NCI-H146 treated with DMSO at 0.1 percent for 48 hours (cell line): Measurements from ENCODE around the gene NUDT16L1.

Experiments used
- DNase-seq: peaks from one replicate; lab custom pipeline; 2025; ENCODE audit not compliant: unreplicated experiment; lab: John Stamatoyannopoulos, UW

The NUDT16L1 gene

DNA sequence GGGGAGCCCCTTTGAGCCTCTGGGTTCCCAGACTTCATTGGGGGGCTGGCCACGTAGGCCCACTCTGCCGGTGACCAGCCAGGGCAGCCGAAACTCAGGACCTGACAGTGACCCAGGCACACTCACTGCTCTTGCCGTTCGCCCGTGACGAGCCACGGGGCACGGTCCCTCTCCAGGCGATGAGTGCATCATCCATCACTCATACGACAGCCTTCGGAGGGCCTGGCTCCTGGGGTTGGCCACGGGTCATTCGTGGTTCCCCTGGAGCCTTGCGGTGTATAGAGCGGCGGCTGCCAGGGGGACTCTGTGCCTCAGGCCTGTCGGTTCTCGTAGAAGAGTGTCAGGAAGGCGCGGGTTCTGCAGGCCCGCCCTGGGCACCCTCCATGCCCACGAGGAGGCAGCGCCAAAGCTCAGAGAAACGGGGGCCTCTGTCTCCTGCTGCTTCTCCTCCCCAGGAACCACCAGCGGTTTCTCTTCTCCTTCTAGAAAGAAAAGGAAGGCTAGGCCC is 11.2 kb upstream of the NUDT16L1 start:
- no peak for DNase-seq

DNA sequence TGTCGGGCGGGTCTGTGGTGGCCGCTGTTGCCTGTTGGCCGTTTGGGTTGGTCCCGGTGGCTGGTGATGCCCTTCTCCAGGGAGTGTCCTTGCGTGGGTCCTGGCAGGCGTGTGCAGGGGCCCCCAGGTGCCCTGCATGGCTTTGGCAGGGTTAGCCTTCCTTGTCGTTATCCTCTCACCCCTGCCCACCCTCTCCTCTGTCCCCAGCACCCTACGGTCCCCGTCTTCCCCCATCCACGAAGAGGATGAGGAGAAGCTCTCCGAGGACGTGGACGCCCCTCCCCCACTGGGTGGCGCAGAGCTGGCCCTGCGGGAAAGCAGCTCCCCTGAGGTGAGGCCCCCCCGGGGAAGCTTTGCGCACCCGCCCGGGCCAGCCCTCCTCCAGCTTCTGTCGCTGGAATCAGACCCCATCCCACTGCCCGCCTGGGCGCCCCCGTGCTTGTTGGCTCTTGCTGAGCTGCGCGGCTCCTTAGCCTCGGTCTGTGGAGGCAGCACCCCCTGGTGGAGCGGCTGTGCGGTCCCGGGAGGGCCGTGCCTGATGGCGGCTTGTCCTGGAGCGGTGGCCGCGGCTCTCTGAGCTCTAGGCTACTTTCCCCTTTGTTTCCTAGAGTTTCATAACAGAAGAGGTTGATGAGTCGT is 10.6 kb upstream of the NUDT16L1 start:
- no peak for DNase-seq

DNA sequence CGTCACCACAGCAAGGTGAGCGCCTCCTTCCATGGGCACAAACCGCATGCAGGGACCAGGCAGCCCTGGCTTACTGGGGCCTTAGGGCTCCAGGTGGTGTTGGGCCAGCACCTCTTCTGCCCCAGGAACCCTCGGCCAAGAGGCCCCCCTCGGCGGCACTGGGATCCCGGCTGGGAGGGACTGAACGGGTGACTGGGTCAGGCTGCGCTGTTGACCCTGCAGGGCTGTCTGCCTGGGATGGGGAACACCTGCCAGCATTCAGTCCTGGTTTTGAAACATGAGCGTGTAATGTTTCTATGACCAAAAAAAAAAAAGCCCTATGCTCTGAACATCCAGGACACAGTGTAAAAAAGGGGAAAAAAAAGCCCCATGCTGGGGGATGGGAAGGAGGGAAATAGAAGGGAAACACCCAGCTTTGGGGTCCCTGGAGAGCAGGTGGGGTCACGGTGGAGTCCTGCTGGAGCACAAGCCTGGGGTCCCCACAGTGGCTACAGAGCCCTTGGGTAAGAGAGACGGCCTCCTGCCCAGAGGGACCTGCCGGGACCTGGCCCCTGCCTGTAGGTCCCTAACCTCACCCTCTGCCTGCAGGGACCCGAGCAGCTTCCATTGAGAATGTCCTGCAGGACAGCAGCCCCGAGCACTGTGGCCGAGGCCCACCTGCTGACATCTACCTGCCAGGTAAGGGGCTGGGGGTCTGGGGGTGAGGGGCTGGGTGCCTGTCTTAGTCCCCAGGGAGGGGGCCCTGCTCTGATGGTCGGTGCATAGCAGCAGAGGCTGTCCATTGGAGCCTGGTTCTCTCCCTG is 9.9 kb upstream of the NUDT16L1 start:
- no peak for DNase-seq

DNA sequence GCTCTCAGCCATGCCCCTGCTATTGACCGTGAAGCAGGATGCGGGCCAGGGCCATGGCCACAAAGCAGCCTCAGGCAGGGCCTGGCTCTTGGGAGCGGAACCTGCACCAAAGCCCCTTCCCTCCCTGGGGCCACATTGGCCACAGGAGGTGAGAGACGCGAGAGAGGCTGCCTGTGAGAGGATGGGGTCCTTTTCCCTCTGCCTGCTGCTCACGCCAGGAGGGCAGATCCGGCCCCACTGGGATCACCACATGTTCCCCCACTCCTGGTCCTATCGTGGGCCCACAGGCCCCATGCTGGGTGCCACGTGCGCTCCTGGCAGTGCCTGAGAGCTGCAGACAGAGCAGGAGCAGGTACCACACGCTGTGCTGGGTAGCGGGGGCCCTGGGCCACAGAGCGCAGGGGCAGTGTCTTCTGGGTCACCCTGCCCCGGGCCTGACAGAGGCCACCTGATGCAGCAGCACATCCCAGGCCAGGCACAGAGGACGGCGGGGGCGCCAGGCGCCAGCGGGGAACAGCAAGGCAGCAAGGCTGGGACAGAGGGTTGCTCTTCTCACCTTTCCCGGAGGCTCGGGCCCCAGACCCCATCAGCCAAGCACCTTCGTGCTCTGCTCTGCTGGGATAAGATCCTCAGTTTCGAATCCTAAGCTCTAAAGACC is 9.2 kb upstream of the NUDT16L1 start:
- no peak for DNase-seq

DNA sequence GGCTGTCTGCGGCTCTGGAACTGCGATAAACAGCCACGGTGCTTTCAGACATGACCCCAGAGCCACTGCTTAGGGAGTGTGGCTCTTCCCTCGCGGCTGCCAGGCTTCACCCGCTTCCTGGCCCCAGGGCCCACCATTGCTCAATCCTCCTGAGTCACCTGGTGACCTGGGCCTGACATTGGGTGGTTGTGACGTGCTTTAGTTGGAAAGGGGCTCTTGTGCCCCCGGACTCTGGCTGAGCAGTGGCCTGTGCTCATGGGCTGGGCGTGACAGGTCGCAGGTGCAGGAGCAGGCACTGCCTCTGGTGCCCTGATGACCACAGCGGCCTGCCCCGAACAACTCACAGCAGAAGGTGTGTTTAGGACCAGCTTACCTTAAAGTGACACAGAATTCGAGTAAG is 8.6 kb upstream of the NUDT16L1 start:
- no peak for DNase-seq

DNA sequence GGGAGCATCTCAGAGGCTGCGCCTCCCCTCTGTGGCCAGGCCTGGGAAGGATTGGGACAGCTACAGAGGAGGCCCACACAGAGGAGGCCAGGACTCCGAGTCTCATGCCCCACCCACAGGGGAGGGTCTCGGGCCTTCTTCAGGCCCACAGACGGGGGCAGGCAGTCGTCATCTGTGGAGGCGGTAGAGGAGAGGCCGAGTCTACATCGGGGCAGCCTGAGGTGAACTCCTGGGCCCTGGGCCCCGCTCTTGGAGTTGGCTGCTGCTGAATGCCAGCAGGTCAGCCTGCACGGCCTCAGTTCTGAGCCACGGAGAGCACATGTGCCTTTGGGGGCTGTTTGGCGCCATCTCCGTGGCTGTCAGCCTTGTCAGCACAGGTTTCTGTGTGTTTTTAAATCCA is 8.1 kb upstream of the NUDT16L1 start:
- DNase-seq = no peak

DNA sequence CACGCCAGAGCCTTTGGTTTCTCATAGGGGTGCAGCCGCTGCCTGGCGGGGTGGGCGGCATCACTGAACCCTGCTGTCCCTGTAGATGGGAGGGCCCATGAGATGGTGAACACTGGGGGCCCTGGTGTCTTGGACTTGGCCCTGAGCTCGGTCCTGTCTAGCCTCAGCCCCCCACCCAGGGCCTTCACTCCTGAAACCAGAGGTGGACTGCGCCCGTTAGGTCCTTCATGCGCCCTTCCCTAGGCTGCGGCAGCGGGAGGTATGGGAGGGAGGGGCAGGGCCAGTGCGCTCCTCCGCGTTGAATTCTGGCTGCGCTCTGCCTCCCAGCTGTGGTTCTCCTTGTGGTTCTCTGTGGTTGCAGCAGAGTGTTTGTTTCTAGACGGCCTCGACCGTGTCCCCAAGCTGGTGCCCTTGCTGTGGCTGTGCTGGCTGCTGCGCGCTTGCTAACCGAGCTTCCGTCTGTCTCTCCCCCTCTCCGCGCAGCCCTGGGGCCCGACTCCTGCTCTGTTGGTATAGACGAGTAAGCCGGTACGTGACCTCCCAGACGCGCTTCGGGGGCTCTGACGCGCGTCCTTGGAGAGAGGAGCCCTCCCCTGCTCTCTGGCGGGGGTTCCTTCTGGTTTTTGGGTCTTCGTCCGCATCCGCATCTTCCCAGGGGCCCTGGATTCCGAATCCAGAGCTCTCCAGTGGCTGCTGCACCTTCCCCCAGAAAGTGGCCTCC is 7.4 kb upstream of the NUDT16L1 start:
- DNase-seq = no peak

DNA sequence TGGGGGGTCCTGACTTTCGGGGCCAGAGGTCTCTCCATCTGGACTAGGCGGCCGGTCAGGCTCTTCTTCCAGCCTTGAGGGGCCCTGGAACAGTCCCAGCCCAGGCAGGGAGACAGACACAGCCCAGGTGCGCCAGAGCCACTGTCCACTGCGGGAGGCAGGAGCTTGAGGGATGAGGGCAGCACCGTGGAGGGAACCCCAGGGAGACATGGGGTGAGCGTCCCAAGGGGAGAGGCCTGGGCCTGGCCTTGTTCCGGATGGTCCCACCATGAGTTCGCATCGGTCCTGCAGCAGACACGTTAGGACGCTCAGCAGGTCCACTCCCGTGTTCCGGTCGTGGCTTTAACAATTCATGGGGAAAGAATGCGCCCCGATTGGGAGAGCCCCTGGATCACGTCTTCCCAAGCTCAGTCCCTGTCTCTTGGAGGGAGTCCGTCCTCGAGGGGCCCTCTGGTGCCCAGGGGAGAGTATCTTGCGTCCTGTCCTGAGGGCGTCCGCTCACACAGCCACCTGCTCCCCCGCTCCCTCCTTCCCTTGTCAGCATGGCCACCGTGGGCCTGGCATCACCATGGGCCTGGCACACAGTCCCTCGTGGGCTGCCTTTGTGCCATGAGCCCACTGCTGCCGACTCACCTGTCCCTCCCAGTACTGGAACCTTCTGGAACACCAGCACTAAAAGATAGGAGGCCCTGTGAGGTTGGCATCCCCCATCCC is 6.7 kb upstream of the NUDT16L1 start:
- DNase-seq = no peak

DNA sequence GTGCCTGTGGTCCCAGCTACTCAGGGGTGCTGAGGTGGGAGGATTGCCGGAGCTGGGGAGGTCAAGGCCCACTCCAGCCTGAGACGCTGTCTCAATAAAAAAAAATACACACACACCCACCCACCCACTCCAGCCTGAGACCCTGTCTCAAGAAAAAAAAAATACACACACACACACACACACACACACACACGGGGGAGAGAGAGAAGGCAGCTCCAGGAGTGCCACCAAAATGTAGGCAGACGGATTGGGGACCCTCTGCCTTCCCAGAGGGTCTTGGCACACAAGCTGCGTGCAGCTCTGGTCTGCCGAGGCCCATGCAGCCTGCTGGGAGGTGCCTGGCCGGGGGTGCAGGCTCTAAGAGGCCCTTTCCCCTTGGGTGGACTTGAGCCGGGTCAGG is 5.9 kb upstream of the NUDT16L1 start:
- DNase-seq = no peak

DNA sequence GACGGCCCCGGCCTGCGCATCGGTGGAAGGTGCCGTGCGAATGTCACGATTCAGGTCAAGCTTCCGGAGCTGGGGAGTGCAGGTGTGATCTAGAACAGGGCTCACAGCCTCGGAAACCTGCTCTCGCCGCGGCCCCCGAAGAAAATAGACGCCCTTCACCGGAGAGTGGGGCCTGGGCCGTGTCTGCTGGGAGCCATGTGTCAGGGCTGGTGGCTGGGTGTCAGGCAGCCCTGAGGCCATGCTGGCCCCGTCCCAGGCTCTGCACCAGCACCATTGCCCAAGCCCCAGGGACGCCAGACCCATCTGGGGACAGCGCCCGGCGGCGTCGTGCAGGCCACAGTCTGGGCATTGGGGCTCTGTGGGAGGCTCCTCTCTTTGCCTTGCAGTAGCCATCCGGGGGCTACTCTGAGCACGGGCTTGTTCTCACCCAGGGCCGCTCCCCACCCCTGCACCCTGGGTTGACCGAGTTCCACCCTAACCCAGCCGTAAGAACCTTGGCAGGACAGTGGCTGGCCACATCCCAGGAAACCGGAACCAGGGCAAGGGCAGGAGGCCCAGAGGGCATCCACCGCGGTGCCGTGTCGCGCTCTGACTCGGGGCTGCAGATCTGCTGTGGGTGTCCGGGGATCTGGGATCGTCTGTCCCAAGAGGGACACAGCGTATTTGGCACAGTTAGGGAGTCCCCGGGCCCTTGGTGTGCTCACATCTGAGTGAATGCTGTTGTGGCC is 5.3 kb upstream of the NUDT16L1 start:
- DNase-seq = no peak

DNA sequence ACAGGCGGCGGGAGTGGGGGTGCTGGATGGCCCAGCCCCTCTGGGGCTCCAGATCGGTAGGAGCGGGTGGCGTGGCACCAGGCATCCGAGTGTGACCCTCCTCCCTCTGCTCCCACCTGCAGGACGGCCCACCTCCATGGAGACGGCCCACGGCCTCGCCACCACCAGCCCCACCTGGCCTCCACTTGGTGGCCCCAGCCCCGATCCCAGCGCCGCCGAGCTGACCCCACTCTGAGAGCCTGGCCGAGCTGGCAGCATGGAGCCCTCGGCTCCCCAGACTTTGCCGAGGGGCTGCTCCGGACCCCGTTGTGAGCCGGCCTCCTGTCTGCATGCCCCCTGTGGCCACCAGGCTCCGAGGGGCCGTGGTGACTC is 4.7 kb upstream of the NUDT16L1 start:
- no peak for DNase-seq

DNA sequence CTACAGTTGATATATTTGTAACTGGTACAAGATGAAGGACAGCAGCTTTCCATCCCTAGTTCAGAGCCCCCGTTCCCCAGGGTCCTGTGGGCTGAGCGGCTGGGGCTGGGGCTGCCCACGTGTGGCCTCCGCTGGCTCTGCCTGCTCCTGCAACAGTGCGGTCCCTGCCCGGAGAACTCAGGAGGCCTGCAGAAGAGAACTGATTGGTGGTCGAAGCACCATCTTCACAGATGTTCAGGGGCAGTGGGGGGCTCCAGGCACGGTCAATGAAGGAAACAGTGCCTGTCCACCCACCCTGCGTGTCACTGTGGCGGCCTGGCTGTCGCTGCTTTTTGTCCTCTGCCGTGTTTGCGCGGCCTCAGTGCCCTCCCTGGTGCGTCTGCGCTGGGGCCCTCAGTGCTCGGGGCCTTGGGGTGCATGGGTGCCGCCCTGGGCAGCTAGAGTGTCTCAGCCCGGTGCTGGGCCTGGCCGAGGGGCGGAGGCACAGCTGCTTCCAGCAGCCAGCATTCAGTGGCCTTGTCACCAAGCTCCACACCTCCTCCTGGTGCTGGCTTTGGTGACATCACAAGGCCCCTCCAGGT is 4.2 kb upstream of the NUDT16L1 start:
- no peak for DNase-seq

DNA sequence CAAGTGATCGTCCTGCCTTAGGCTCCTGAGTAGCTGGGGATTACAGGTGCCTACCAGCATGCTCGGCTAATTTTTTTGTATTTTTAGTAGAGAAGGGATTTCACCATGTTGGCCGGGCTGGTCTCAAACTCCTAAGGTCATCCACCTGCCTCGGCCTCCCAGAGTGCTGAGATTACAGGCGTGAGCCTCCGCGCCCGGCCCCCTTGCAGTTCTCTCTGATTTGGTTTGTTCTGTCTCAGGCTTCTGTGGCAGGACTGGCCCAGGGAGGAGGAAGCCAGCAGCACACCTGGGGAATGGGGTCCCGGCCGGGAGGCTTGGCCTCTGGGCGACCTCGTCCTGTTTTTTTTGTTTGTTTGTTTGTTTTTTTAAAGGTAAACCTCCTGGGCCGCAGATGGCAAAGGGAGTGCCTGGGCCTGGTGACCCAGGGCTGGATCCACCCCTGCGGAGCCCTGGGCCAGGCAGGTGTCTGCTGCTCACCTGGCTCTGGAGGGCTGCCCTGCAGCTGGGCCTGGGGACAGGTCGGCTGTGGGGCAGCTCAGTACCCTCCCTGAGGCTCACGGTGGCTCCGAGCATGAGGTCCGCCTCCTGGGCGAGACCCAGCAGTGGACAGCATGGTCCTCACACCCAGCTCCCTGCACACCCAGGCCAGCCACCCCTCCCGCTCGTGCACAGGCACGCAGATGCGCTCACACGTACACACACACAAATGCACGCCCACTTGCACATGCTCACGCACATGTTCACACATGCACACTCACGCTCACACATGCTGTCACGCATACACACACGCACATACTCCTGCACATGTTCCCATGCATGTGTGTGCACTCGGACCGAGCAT is 3.3 kb upstream of the NUDT16L1 start:
- no peak for DNase-seq

DNA sequence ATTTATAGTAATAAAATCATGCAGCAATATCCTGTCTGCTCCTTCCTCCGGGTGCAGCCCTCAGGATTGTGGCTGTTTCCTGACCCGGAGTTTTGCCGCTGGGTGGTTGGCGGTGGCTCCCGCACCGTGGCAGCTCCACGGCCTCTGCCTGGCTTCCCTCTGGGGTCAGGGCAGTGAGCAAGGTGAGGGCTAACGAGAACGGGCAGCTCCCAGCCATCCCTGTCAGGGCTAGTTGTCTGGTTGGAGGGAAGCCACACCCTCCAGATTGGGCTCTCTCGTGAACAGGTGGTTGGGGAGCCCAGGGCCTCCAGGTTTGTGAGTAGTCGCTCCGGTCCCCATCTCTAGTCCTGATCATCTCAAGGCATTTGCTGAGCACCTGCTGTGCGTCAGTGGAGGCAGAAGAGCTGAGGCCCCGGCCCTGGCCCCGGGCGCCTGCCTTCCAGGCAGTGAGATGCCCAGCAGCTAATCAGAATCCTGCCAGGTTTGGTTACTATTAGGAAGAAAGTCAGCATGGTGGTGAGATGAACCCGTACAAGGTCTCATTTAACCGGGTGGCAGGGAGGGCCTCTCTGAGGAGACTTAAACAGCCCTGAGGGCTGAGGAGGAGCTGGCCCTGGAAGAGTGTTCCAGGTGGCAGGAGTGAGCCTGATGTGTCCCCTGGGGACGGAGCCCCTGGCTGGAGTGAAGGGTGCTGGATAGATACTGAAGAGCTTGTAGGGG is 2.3 kb upstream of the NUDT16L1 start:
- no peak for DNase-seq

DNA sequence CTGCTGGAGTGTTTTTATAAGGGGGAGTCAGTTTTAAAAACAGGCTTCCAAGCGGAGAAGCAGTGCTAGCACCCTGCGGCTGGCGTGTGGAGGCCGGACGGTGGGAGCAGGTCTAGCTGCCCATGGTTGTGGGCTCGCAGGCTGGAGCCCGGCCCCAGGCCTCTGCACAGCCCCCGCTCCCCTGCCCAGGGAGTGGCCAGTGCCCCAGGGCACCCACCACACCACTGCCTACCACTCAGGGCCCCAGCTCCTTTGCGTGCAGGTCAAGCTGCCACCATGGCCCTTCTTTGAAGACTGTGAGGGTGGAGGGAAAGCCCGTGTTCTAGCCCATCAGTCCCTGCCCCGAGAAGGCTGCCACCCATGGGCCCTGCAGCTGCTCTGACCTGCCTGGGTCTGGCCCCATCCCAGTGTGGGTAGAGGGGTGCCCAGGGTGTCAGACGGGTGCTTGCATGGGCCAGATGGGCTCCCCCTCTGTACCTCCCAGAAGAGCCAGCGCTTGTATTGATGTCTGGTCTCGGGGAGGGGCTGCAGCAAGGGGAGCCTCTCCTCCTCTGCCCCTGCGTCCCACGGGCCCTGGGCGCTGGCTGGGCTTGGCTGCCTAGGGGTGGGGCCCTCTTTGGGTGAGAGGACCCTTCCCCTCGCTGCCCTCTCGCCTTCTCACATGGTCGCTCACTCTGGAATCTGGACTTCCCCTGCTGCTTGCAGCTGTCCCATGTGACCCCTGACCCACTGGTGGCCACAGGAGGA is 1.5 kb upstream of the NUDT16L1 start:
- DNase-seq = no peak

DNA sequence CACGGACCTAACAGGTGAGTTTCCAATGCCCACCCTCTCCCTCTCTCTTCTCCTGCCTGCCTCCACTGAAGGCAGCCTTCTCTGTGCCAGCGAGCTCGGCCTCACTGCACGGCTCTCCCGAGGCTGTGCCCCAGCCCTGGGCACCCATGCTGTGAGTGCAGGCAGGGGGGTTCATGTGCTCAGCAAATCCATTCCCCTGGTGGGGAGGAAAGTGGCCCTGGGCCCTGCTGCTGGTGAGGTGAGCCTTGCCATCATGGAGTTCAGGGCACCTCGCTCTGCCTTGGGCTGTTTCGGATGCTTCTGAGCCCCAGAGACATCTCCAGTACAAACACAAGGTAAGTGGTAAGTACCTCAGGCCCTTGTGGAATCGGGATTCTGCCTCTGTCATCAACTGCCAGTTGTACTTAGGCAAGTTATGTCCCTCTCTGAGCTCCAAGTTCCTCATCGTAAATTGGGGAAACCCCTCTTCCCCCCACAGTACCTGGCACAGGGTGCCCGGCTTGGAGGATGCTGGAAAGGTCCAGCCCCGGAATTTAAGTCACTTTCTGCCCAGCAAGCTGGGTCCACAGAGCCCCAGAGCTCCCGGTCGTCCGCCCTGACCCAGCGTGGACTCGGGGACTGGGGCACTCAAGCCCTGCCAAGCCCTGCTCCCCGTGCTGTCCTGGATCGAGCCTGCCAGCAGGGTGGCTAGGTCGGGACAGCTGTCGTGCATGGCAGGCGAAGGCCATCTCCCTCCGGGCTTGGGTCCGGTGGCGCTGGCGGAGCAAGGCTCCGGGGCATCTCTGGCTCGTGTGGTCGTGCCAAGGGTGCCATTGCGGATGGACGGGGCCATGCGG is 684 bp upstream of the NUDT16L1 start:
- no peak for DNase-seq
